Measurements from ENCODE around the gene EBF3. TPM values are rescaled to one million over a fixed set of nuclear protein-coding genes. Genes with fewer than 3 reads are reported as not detected.

The EBF3 gene
- total RNA-seq, 1 donor from 2014 or later, result 0.20 TPM

DNA sequence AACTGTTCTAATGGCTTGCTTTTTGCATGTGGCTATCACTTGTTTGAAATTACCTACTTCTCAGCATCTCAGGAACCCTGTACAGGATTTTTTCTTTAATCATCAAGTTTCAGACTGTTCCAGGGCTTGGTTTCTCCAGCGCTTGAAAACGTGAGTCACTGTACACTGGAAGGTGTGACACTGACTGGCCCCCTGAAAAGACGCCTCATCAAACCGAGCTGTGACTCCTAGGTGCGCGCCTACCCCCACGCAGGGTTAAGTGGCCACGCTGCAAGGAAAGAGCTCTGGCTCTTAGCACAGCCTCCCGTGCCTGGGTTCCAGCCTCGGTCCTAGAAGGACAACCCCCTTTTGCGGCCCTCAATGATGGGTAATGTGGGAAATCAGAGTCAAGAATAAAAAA is 81.0 kb downstream of the EBF3 start:
- Histone ChIP-seq H3K27me3 (peaks cover 17% of the 10 kb centered on the region), H3K9me3 (no peaks in the 10 kb centered on the region), H3K4me1 (no peaks in the 10 kb centered on the region), H3K4me3 (no peak overlapping the region), H3K36me3 (no peaks in the 10 kb centered on the region), H3K27ac (no peak overlapping the region)
- DNase-seq (peak; percentile 20), ATAC-seq (no peak)
- TF ChIP-seq, protein P1, sequence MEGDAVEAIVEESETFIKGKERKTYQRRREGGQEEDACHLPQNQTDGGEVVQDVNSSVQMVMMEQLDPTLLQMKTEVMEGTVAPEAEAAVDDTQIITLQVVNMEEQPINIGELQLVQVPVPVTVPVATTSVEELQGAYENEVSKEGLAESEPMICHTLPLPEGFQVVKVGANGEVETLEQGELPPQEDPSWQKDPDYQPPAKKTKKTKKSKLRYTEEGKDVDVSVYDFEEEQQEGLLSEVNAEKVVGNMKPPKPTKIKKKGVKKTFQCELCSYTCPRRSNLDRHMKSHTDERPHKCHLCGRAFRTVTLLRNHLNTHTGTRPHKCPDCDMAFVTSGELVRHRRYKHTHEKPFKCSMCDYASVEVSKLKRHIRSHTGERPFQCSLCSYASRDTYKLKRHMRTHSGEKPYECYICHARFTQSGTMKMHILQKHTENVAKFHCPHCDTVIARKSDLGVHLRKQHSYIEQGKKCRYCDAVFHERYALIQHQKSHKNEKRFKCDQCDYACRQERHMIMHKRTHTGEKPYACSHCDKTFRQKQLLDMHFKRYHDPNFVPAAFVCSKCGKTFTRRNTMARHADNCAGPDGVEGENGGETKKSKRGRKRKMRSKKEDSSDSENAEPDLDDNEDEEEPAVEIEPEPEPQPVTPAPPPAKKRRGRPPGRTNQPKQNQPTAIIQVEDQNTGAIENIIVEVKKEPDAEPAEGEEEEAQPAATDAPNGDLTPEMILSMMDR (IDR thresholded peaks at IDR 0.05), result no peak
- intact Hi-C loops (cut with DNase I), result no loop called here

DNA sequence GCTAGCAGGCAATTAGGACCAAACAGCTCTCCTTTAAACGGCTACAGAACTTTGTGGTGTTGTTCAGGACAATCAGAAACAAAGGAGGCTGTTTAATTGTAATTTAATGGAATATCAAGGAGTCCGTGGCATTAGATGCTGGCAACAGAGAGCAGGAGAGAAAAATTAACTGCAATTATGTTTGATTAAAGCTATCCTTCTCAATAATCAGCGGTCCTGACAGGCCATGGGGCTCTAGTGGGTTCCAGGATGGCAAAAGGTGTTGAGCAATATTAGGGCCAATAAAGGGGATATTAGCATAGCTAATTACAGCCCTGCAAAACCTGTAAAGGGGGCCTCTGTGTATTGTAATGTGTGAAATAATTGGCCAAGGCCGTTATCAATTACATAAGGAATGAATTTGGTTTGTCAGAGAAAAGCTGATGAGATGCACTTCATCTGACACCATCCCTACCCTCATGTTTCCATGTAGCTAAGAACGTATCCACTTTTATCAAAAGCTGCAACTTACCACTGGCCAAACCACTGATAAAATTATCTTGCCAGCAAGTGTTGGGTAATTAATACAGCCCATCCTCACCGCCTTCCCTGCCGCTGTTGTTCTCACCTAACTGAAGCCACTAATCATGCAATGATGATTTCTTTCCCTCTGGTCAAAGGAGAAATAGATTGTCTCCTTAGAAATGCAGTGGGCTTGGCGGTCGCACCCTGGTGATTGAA is 81.6 kb downstream of the EBF3 start:
- H3K4me1 ChIP-seq, result no peaks in the 10 kb centered on the region
- H3K36me3 ChIP-seq, result no peaks in the 10 kb centered on the region
- peaks cover 17% of the 10 kb centered on the region for H3K27me3 ChIP-seq
- no peaks in the 10 kb centered on the region for H3K9me3 ChIP-seq
- intact Hi-C loops (cut with DNase I), result no loop called here
- no peak overlapping the region for H3K4me3 ChIP-seq
- TF ChIP-seq, protein P1 (IDR thresholded peaks at IDR 0.05), result no peak
- DNase-seq (no peak), ATAC-seq (no peak)
- no peak overlapping the region for H3K27ac ChIP-seq

DNA sequence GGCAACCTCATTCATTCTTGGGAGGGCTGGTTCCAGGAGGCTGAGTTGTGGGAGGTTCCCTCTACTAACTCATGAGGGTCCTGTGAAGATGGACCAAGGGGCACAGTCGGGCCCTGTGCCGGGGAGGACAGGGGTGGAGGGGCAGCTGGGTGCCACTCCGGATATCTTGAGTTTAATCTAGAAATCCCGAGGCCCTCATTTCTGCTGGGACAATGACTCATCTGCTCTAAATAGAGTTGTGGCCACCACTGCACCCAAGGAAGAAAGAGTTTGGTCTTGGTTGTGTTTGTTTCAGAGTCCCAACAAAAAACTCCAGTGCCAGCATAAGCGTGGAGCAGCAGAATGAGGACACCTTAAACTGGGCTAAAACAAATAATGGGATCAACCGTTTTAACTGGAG is 82.4 kb downstream of the EBF3 start:
- ATAC-seq, result no peak
- Histone ChIP-seq H3K36me3 (no peaks in the 10 kb centered on the region), H3K4me1 (no peaks in the 10 kb centered on the region), H3K27me3 (peaks cover 16% of the 10 kb centered on the region), H3K4me3 (no peak overlapping the region), H3K27ac (no peak overlapping the region), H3K9me3 (no peaks in the 10 kb centered on the region)
- TF ChIP-seq, protein P1 (IDR thresholded peaks at IDR 0.05), result no peak
- intact Hi-C loops (cut with DNase I), result no loop called here
- DNase-seq, result no peak

DNA sequence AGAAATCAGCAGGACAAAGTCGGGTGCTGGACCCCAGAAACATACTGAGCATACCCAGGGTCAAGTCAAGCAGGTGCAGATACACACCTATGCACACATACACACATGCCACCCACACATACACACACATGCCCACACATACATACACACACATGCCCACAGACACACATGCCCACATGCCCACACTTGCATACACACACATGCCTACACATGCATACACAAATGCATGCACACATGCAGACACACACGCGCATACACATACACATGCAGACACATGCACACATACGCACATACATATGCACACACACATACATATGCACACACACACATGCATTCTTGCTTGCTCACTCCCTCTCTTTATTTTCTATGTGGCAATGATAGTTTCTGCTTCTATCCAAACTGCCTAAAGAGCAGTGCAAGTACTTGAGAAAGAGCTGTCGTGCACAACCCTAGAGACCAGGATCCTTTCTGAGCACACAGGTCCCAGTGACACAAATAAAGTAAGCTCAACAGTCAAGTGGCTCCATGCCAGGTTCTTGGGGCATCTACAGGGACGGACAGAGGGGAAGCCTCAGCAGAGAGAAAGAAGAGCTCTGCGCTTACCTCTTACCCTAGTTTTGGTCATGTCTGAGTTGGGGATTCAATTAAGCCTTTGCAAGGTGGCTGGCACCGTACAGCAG is 83.7 kb downstream of the EBF3 start:
- Histone ChIP-seq H3K9me3 (no peaks in the 10 kb centered on the region), H3K27ac (no peak overlapping the region), H3K4me1 (no peaks in the 10 kb centered on the region), H3K4me3 (no peak overlapping the region), H3K27me3 (peaks cover 3% of the 10 kb centered on the region), H3K36me3 (no peaks in the 10 kb centered on the region)
- ATAC-seq (no peak), DNase-seq (no peak)
- TF ChIP-seq, protein P1 (IDR thresholded peaks at IDR 0.05), result no peak
- intact Hi-C loops (cut with DNase I), result no loop called here

DNA sequence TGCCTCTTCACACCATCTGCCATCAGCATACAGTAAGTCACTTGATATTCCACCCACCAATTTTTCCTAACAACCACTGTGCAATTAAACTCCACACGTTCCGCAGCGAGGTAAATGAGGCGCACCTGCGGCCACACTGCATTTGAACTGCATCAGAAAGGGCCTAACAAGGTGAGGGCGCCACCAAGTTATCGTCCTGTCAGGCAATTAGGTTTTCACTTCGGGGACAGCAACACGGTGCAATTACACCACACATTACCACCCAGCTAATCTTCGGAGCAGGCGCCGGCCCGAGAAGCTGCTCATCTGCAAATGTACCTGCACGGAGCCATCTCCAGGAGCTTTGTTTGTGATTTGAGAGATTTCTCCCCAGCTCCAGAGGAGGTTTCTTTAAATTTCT is 84.4 kb downstream of the EBF3 start:
- Histone ChIP-seq H3K27ac (no peak overlapping the region), H3K27me3 (no peaks in the 10 kb centered on the region), H3K36me3 (no peaks in the 10 kb centered on the region), H3K4me3 (no peak overlapping the region), H3K9me3 (no peaks in the 10 kb centered on the region), H3K4me1 (no peaks in the 10 kb centered on the region)
- DNase-seq (no peak), ATAC-seq (no peak)
- TF ChIP-seq, protein P1 (IDR thresholded peaks at IDR 0.05), result no peak
- intact Hi-C loops (cut with DNase I), result no loop called here
